Central memory CD8-positive, alpha-beta T cell (primary cell): ENCODE measurements around the gene GSTP1.
A peak's percentile ranks its signal among the peaks of the same experiment; 100 is the strongest.

Experiments
- ATAC-seq: fragments of 150-1000 bp; cut with Tn5 transposase; replicated peaks from 2 replicates; pipeline ENCODE4 v1.10.0; 2022; ENCODE audit warnings: mild to moderate bottlenecking, moderate FRiP score, moderate number of reproducible peaks; ENCODE audit not compliant: poor library complexity, severe bottlenecking; ENCODE audit errors: extremely low read depth
- DNase-seq, 2 donors: peaks; one replicate each; pipeline ENCODE4 v3.0.0; 2021; ENCODE audit warnings: low spot score in 2 of 2
- H3K27ac Mint-ChIP-seq: one replicate; pipeline ENCODE4 v1.8.0; 2022; ENCODE audit warnings: low read depth, mild to moderate bottlenecking, moderate library complexity, mixed read lengths
- H3K27me3 Mint-ChIP-seq: one replicate; pipeline ENCODE4 v1.8.0; 2022; ENCODE audit warnings: mixed read lengths
- H3K36me3 Mint-ChIP-seq: one replicate; pipeline ENCODE4 v1.8.0; 2022; ENCODE audit warnings: mild to moderate bottlenecking, moderate library complexity, mixed read lengths; ENCODE audit not compliant: insufficient read depth
- H3K4me1 Mint-ChIP-seq: one replicate; pipeline ENCODE4 v1.8.0; 2022; ENCODE audit warnings: mixed read lengths
- H3K4me3 Mint-ChIP-seq: one replicate; pipeline ENCODE4 v1.8.0; 2022; ENCODE audit warnings: mild to moderate bottlenecking, moderate library complexity, mixed read lengths
- H3K9me3 Mint-ChIP-seq: one replicate; pipeline ENCODE4 v1.8.0; 2022; ENCODE audit warnings: mixed read lengths

GSTP1 gene

DNA sequence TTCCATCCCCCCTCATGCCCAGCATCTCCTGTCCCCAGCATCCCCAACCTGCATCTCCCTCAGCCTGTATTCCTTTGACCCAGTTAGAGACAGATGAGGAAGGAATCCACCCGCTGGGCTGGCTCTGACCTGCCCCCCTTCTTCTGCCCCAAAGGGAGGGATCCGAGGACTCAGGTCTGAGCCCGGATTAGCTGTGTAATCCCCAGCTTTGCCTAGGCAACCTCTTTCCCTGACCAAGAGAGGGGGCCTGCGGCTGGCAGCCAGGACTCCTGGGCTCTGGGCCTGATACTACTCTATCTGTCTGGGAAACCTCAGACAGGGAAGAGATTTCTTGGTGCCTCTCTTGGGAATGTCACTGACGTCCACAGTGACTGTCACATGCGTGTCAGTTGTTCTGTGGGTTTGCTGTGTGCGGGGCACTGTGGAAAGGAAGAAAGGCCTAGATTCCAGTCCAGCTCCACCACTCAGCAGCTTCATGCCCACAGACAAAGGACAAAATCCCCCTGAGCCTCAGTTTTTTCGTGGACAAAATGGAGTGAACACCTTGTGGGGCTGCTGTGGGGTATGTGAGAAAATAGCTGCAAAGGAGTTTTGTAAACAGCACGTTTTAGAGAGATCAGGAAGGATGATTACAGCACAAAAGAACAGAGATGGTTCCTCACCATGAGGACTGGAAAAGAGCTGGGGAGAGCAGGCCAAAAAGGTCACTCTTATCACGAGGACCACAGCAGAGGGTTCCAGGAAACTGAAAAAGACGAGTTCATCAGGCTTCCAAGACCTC lies 21.8 kb downstream of the GSTP1 start:
- Mint-ChIP-seq H3K9me3 (no peaks in the 10 kb centered on the region), H3K4me3 (peak overlapping the region; percentile 80), H3K36me3 (peaks cover 12% of the 10 kb centered on the region), H3K27ac (peak overlapping the region; percentile 68), H3K4me1 (peaks cover 3% of the 10 kb centered on the region), H3K27me3 (peaks cover 16% of the 10 kb centered on the region)
- ATAC-seq: no peak
- no peak for DNase-seq

DNA sequence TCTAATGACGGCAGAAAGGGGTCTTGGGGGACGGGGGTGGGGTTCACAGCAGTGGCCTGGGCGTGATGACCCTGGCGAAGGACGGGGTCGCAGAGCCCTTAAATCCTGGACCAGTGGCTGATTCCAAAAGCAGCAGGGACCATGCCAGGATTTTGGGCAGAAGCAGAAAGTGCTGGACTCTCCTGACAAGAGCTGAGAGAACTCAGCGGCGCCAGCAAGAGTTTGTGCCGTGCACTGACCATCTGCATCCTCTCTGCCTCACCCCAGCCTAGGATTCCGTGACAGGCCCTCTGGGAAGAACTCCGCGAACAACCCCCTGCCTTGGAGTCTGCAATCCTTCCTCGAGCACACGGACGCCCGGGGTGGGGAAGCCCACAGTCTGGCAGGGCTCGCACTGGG lies 22.5 kb downstream of the GSTP1 start:
- no peak for DNase-seq
- no peak for ATAC-seq
- H3K4me3 Mint-ChIP-seq: peak overlapping the region; percentile 80
- no peaks in the 10 kb centered on the region for H3K4me1 Mint-ChIP-seq
- peaks cover 9% of the 10 kb centered on the region for H3K27me3 Mint-ChIP-seq
- H3K9me3 Mint-ChIP-seq: no peaks in the 10 kb centered on the region
- H3K27ac Mint-ChIP-seq: peak overlapping the region; percentile 76
- peaks cover 16% of the 10 kb centered on the region for H3K36me3 Mint-ChIP-seq

DNA sequence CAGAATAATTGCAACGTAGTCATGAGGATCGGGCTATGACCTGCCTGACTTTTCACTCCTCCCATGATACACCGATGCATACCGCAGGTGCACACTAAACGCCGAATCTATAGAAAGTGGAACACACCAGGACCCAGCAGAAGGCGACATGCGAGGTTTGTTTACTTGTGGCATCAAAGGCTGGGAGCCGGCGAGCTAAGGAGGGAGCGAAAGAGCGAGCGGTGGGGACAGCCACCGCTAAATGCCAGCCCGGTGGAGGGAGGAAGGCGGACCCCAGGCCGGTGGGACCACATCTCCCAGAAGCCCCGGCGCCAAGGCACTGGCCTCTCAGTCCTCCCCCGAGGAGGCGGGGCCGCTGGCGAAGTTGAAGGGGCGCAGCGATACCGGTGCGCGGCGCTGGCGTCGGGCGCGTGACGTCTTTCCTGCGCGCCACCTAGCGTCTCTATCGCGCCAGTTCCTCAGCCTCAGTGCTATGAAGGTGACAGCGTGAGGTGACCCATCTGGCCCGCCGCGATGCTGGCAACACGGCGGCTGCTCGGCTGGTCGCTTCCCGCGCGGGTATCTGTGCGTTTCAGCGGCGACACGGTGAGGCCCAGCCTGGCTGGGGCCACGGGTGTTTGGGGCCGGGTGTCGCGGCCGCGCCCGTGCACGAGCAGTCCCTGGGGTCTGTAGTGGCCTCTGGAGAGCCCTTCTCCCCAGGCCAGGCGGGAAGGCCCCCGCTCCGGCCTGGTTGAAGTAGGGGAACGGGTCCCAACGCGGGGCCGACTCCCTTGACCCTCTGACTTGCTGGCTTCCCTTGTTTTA lies 23.1 kb downstream of the GSTP1 start, which contains the start of gene NDUFV1:
Gene NDUFV1 (plus strand): TSS at position 445 of the 804 bp plus-strand sequence. CDS start 69 bp downstream, at position 514.
- H3K27ac Mint-ChIP-seq: peak within 1 kb of the TSS; percentile 76
- peaks cover 8% of the 10 kb centered on the region for H3K27me3 Mint-ChIP-seq
- peaks cover 16% of the 10 kb centered on the region for H3K36me3 Mint-ChIP-seq
- DNase-seq (peak; percentile 90 to 92), ATAC-seq (peak; percentile 98)
- peak within 1 kb of the TSS; percentile 80 for H3K4me3 Mint-ChIP-seq
- H3K9me3 Mint-ChIP-seq: no peaks in the 10 kb centered on the region
- no peaks in the 10 kb centered on the region for H3K4me1 Mint-ChIP-seq

DNA sequence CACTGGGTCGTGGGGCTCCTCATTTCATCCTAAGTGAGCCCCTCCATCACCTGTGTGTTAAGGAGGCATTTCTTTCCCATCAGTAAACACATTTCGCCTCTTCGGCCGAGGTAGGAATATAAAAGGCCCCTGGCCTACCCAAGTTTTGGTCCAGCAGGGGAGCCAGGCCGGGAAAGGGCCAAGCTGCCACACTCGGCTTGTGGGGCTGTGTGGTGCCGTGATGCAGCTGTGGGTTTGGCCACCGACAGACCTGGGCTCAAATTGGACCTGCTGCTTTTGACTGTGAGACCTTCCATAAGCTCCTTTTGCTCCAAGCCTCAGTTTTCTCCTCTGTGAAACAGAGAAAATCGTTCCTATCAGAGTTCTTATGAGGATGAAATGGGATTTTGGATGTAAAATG lies 23.9 kb downstream of the GSTP1 start:
- Mint-ChIP-seq H3K9me3 (no peaks in the 10 kb centered on the region), H3K4me1 (no peaks in the 10 kb centered on the region), H3K27me3 (peaks cover 8% of the 10 kb centered on the region), H3K36me3 (peaks cover 22% of the 10 kb centered on the region), H3K4me3 (peak overlapping the region; percentile 80), H3K27ac (peak overlapping the region; percentile 76)
- DNase-seq (no peak), ATAC-seq (no peak)

DNA sequence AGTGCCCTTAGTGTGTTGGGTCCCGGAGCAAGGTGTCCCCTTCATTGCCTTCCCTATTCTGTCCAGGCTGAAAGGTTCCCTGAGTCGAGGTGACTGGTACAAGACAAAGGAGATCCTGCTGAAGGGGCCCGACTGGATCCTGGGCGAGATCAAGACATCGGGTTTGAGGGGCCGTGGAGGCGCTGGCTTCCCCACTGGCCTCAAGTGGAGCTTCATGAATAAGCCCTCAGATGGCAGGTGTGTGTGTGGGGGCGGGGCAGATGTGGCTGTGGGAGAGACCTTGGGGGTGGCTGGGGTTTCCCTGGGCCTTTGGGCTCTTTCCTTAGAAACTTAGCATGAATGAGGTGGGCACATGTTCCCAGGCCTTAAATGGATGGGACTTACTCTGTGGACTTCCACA lies 24.9 kb downstream of the GSTP1 start:
- H3K36me3 Mint-ChIP-seq: peaks cover 22% of the 10 kb centered on the region
- no peak overlapping the region for H3K27ac Mint-ChIP-seq
- H3K4me3 Mint-ChIP-seq: peak overlapping the region; percentile 80

DNA sequence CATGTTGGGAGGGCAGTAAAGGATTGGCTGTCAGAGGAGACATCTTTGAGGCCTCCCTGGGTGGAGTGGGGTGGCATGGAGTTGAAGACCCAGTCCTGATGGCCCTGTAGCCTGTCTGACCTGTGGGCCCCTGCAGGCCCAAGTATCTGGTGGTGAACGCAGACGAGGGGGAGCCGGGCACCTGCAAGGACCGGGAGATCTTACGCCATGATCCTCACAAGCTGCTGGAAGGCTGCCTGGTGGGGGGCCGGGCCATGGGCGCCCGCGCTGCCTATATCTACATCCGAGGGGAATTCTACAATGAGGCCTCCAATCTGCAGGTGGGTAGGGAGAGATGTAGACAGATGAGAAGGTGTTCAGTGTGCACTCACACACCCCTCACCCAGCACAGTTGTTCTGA lies 25.7 kb downstream of the GSTP1 start:
- Mint-ChIP-seq H3K4me1 (peaks cover 10% of the 10 kb centered on the region), H3K27me3 (peaks cover 5% of the 10 kb centered on the region), H3K9me3 (no peaks in the 10 kb centered on the region), H3K4me3 (no peak overlapping the region), H3K27ac (no peak overlapping the region), H3K36me3 (peaks cover 28% of the 10 kb centered on the region)
- DNase-seq (no peak), ATAC-seq (no peak)

More for the DNA sequence above, 24.9 kb downstream of the GSTP1 start:
- peaks cover 8% of the 10 kb centered on the region for H3K27me3 Mint-ChIP-seq
- ATAC-seq (no peak), DNase-seq (no peak)
- peaks cover 2% of the 10 kb centered on the region for H3K4me1 Mint-ChIP-seq
- H3K9me3 Mint-ChIP-seq: no peaks in the 10 kb centered on the region

DNA sequence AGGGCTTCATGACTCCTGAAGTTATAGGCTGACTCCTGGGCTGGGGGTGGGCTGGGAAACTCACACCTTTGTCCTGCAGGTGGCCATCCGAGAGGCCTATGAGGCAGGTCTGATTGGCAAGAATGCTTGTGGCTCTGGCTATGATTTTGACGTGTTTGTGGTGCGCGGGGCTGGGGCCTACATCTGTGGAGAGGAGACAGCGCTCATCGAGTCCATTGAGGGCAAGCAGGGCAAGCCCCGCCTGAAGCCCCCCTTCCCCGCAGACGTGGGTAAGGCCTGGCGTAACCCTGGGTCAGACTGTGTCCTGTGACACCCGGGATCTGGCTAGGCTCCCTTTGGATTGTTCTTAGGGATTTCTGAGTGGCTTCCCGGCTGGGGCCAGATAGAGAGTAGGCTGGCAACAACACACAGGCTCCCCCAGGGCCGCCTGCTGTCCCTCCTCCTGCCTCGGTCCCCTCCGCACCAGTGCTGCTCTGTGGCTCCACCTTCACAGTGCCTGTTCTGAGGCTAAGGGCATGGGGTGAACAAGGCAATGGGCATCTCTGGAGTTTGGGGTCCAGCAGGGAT lies 26.8 kb downstream of the GSTP1 start:
- H3K4me3 Mint-ChIP-seq: no peak overlapping the region
- no peak for DNase-seq
- no peak for ATAC-seq
- peaks cover 30% of the 10 kb centered on the region for H3K36me3 Mint-ChIP-seq
- no peak overlapping the region for H3K27ac Mint-ChIP-seq
- no peaks in the 10 kb centered on the region for H3K9me3 Mint-ChIP-seq
- H3K27me3 Mint-ChIP-seq: no peaks in the 10 kb centered on the region
- peaks cover 21% of the 10 kb centered on the region for H3K4me1 Mint-ChIP-seq

DNA sequence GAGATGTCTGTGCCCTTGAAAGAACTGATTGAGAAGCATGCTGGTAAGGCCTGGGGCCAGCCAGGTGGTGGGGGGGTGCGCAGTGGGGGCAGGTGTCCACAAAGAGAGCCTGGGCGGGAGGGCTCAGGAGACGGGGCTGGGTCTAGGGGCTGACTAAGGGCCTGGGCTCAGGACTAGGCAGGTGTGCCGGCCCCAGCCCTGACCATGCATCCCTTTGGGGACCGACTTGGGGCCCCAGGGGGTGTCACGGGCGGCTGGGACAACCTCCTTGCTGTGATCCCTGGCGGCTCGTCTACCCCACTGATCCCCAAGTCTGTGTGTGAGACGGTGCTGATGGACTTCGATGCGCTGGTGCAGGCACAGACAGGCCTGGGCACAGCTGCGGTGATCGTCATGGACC lies 27.6 kb downstream of the GSTP1 start:
- no peak for ATAC-seq
- peaks cover 29% of the 10 kb centered on the region for H3K4me1 Mint-ChIP-seq

DNA sequence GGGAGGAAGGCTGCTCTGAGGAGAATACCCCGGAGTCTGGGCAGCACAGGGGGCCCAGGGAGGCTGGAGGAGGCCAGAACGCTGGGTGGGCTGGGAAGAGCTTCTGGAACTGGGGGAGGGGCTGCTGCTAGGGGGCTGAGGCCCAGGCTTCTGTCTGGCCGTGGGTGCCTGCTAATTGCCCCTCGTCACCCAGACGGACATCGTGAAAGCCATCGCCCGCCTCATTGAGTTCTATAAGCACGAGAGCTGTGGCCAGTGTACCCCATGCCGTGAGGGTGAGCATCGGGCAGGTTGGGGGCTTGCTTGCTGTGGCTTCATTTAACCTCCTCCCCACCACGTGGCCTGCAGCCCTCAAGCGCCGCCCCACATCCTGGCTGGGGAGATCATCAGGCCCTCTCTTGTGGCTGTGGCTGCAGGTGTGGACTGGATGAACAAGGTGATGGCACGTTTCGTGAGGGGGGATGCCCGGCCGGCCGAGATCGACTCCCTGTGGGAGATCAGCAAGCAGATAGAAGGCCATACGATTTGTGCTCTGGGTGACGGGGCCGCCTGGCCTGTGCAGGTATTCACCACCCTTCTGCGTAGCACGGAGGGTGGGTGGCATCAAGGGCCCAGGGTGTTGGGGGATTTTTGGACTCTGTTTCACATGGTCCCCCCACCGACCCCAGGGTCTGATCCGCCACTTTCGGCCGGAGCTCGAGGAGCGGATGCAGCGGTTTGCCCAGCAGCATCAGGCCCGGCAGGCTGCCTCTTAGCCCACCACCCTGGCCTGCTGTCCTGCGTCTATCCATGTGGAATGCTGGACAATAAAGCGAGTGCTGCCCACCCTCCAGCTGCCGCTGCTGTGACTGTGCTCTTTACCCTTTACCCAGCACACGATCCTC lies 28.3 kb downstream of the GSTP1 start:
- Mint-ChIP-seq H3K27me3 (no peaks in the 10 kb centered on the region), H3K36me3 (peaks cover 31% of the 10 kb centered on the region), H3K27ac (peak overlapping the region; percentile 25), H3K4me1 (peaks cover 35% of the 10 kb centered on the region), H3K9me3 (no peaks in the 10 kb centered on the region), H3K4me3 (no peak overlapping the region)
- ATAC-seq (no peak), DNase-seq (no peak)

More for the DNA sequence above, 27.6 kb downstream of the GSTP1 start:
- H3K4me3 Mint-ChIP-seq: no peak overlapping the region
- DNase-seq: no peak
- no peaks in the 10 kb centered on the region for H3K9me3 Mint-ChIP-seq
- no peak overlapping the region for H3K27ac Mint-ChIP-seq
- no peaks in the 10 kb centered on the region for H3K27me3 Mint-ChIP-seq
- H3K36me3 Mint-ChIP-seq: peaks cover 32% of the 10 kb centered on the region

DNA sequence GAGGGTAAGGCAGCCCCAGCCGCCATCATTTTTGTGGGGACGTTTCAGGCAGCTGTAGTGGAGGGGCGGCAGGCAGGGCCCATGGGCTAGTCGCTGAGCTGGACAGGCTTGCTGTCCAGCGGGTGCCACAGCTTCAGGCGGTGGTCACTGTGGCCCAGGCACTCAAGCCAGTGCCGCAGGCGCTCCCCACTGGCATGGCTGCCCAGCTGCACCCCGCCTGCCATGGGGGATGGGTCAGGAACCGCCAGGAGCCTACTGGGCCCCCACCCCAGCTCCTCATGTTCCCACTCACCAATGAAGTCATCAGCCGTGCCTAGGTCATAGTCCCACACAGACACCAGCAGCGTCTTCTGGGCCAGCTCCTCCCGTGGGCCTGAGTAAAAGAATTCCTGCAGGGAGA lies 29.1 kb downstream of the GSTP1 start:
- no peaks in the 10 kb centered on the region for H3K27me3 Mint-ChIP-seq
- H3K9me3 Mint-ChIP-seq: no peaks in the 10 kb centered on the region
- no peak overlapping the region for H3K4me3 Mint-ChIP-seq
- DNase-seq (no peak), ATAC-seq (no peak)
- H3K36me3 Mint-ChIP-seq: peaks cover 31% of the 10 kb centered on the region
- H3K4me1 Mint-ChIP-seq: peaks cover 40% of the 10 kb centered on the region
- peak overlapping the region; percentile 25 for H3K27ac Mint-ChIP-seq

DNA sequence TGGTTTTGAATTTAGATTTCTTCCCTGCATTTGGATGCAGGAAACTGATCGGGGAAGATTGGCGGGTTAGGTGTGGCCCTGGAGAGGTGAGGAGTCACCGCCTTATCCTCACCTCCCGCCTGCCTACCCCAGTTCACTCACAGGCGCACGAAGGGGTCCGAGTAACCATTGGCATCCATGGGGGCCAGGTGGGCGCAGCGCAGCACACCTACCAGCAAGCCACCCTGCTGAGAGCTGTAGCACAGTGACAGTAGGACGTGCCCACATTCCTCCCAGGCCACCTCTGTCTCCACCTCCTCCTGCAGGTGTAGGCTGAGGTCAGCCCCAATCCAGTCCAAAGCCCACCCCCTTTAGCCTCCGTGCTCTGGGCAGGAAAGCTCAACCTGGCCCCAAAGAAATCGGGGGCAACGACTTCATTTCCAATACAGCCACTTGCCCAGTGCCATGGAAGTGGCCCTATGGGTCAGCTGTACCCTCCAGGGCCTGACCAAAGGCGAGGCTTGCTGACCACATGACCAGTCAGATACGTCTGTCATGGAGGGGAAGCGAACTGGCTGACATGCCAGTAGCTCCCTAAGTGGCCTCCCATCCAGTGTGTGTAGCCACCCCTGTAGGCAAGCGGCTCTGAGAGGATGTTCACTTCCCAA lies 29.8 kb downstream of the GSTP1 start:
- DNase-seq (no peak), ATAC-seq (no peak)
- H3K36me3 Mint-ChIP-seq: peaks cover 29% of the 10 kb centered on the region
- H3K4me3 Mint-ChIP-seq: peak overlapping the region; percentile 78
- H3K4me1 Mint-ChIP-seq: peaks cover 40% of the 10 kb centered on the region
- H3K27me3 Mint-ChIP-seq: no peaks in the 10 kb centered on the region
- peak overlapping the region; percentile 94 for H3K27ac Mint-ChIP-seq
- H3K9me3 Mint-ChIP-seq: no peaks in the 10 kb centered on the region
